Kidney (tissue), 14 donors: ENCODE results near the gene IDE. TPM values are rescaled to one million over a fixed set of nuclear protein-coding genes. Genes with fewer than 3 reads are reported as not detected.

Experiments
- DNase-seq, 5 donors: peaks; one replicate each; pipeline ENCODE4 v3.0.0-alpha.2; 2013 to 2020
- FAIRE-seq: peaks from 2 replicates; lab custom pipeline; 2012; peaks lifted over from hg19 to GRCh38; lab: Jason Lieb, UNC
- H3K27ac ChIP-seq, 2 donors: one replicate each; pipeline ENCODE4 v1.7.0; 2013; ENCODE audit warnings: low read depth in 2 of 2, low read length in 2 of 2, inconsistent platforms in 1 of 2
- H3K27me3 ChIP-seq: one replicate; pipeline ENCODE4 v1.7.1; 2013; ENCODE audit warnings: low read length, inconsistent platforms; ENCODE audit not compliant: control insufficient read depth, insufficient read depth
- H3K36me3 ChIP-seq, 3 donors: one replicate each; pipeline versions ENCODE4 v1.7.0 to v1.7.1; 2013; ENCODE audit warnings: low read length in 3 of 3, control low read depth in 1 of 3, inconsistent platforms in 1 of 3; ENCODE audit not compliant: insufficient read depth in 3 of 3, control insufficient read depth in 2 of 3
- H3K4me1 ChIP-seq, 3 donors: one replicate each; pipeline versions ENCODE4 v1.7.0 to v1.7.1; 2013; ENCODE audit warnings: low read length in 3 of 3, inconsistent platforms in 1 of 3, low read depth in 1 of 3; ENCODE audit not compliant: control insufficient read depth in 2 of 3, insufficient read depth in 2 of 3
- H3K4me3 ChIP-seq, 3 donors: one replicate each; pipeline versions ENCODE4 v1.7.0 to v1.8.1; 2013; ENCODE audit warnings: low read length in 3 of 3, control low read depth in 1 of 3, inconsistent platforms in 1 of 3
- H3K9ac ChIP-seq, 3 donors: one replicate each; pipeline versions ENCODE4 v1.7.0 to v1.7.1; 2013; ENCODE audit warnings: low read length in 3 of 3, control low read depth in 1 of 3, inconsistent platforms in 1 of 3
- H3K9me3 ChIP-seq, 3 donors: one replicate each; pipeline versions ENCODE4 v1.7.0 to v1.7.1; 2013; ENCODE audit warnings: low read length in 3 of 3, control low read depth in 1 of 3, inconsistent platforms in 1 of 3; ENCODE audit not compliant: control insufficient read depth in 2 of 3, insufficient read depth in 1 of 3
- intact Hi-C: fragments of 100-400 bp; cut with DNase I; formaldehyde crosslinking; loops from one replicate; pipeline ENCODE4 v1.11.1; 2022
- polyA plus RNA-seq: library from polyadenylated mRNA; stranded (reverse); fragments of 350-450 nt; fragmentation: Illumina TruSeq; extraction: RNeasy Lipid Tissue Mini Kit (QIAGEN cat#74804); gene quantifications from one replicate; pipeline ENCODE4 v1.2.3, GENCODE V29; 2014; ENCODE audit warnings: low read depth, low replicate concordance; ENCODE audit not compliant: insufficient read depth
- total RNA-seq: library from RNA; stranded (reverse); fragmentation: NEBNext Ultra II Directional; extraction: Animal tissue kit (Norgen Biotek cat#: 25700); gene quantifications from one replicate; pipeline ENCODE4 v1.2.1, GENCODE V29; 2021
- TF ChIP-seq, protein P1 (sequence below): IDR thresholded peaks from 3 replicates; pipeline ENCODE4 v1.5.1; 2012; ENCODE audit warnings: mild to moderate bottlenecking, moderate library complexity, borderline replicate concordance; ENCODE audit not compliant: insufficient read depth; ENCODE audit errors: extremely low read depth
- donor health status: control.
- donor health status: control.
- donor health status: control.
- donor health status: control.
- donor health status: control.
- donor health status: DM: yes; HTN: yes; CAD: no.
- donor health status: Normal renal cell carcinoma (clear cell type).

The IDE gene
- total and polyA plus RNA-seq, 2 donors from 2014 or later = 8.6 to 40.5 TPM

DNA sequence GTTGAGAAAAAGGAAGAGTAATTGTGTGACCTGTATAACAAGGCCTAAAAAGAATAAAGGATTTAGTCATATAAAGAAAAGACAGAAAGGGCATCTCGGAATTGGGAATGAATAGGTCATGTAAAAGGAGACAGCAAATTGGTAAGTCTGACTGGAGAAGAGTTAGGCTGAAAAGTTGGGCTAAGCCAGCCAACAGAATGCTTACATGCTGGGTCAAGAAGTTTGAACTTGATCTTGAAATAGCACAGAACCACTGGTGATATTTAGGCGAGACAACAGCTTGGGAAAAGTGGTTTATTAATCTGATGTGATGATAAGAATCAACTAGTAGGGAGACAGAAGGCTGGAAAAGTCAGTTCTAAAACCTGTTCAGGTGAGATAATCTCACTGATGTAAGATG, 4.8 kb downstream of the IDE start:
- TF ChIP-seq, protein P1, sequence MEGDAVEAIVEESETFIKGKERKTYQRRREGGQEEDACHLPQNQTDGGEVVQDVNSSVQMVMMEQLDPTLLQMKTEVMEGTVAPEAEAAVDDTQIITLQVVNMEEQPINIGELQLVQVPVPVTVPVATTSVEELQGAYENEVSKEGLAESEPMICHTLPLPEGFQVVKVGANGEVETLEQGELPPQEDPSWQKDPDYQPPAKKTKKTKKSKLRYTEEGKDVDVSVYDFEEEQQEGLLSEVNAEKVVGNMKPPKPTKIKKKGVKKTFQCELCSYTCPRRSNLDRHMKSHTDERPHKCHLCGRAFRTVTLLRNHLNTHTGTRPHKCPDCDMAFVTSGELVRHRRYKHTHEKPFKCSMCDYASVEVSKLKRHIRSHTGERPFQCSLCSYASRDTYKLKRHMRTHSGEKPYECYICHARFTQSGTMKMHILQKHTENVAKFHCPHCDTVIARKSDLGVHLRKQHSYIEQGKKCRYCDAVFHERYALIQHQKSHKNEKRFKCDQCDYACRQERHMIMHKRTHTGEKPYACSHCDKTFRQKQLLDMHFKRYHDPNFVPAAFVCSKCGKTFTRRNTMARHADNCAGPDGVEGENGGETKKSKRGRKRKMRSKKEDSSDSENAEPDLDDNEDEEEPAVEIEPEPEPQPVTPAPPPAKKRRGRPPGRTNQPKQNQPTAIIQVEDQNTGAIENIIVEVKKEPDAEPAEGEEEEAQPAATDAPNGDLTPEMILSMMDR = no peak
- H3K27ac ChIP-seq = no peak overlapping the region
- FAIRE-seq (no peak), DNase-seq (no peak)
- intact Hi-C loops = no loop called here
- H3K9me3 ChIP-seq = no peaks in the 10 kb centered on the region
- no peak overlapping the region for H3K4me3 ChIP-seq
- H3K4me1 ChIP-seq = peaks cover 0 to 11% (median 0%) of the 10 kb centered on the region in 3 donors
- H3K27me3 ChIP-seq = no peaks in the 10 kb centered on the region
- no peaks in the 10 kb centered on the region for H3K36me3 ChIP-seq
- H3K9ac ChIP-seq = no peak overlapping the region

DNA sequence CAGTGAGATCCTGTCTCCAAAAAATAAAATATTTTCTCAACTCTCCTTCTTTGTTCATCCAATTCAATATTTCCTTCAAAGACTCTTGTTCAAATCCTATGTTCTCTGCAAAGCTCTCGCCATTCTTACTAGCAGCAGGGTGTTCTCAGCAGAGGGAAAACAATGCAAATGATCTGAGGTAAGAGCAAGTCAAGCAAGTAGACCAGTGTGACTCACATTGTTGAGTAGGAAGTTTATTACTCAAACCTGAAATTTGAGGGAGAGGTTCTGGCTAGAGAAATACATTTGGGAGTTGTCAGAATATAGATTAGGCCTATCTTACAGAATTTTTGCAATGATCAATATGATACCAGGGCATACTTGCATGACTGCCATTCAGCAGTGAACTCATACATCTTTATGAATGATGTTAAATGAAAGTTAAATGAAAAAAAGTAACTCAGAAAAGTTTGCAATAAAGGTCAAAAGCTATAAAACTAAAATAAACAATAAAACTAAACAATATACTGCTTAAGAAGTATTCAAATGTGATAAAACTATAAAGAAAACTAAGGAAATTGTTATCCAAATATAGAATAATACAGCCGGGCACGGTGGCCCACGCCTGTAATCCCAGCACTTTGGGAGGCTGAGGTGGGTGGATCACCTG, 5.8 kb downstream of the IDE start:
- Histone ChIP-seq H3K27ac (no peak overlapping the region), H3K36me3 (no peaks in the 10 kb centered on the region), H3K27me3 (no peaks in the 10 kb centered on the region), H3K9ac (no peak overlapping the region), H3K4me1 (peaks cover 0 to 11% (median 0%) of the 10 kb centered on the region in 3 donors), H3K4me3 (no peak overlapping the region), H3K9me3 (no peaks in the 10 kb centered on the region)
- no peak for DNase-seq
- TF ChIP-seq, protein P1 = no peak
- FAIRE-seq = no peak
- intact Hi-C loops = no loop called here

DNA sequence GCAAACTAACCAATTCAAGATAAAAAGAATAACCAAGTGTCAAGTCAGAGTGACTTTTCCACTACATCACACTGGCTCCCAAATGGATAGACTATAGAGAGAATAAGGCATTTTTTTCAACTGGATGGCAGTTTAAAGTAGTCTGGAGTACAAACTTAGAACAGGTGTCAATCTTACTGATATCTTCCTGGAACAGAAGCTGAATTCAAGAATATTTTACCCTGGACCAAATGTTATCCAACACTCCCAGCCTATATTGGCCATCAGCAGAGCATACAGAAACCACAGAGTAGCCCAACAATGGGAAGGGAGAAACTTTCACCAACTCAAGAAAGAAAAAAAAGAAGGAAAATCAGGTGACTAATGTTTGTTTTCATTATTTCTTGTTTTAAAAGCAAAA, 11.5 kb downstream of the IDE start:
- Histone ChIP-seq H3K9me3 (no peaks in the 10 kb centered on the region), H3K27ac (no peak overlapping the region), H3K4me3 (no peak overlapping the region), H3K36me3 (peaks cover 0 to 3% (median 0%) of the 10 kb centered on the region in 3 donors), H3K4me1 (no peaks in the 10 kb centered on the region), H3K27me3 (no peaks in the 10 kb centered on the region), H3K9ac (no peak overlapping the region)
- TF ChIP-seq, protein P1 = no peak
- FAIRE-seq (no peak), DNase-seq (no peak)
- intact Hi-C loops = no loop called here
